ENCODE data around the gene CNNM3. TPM values are rescaled to one million over a fixed set of nuclear protein-coding genes. Genes with fewer than 3 reads are reported as not detected.

Gene CNNM3
- total RNA-seq, 1 experiment from 2014 or later, result 34.0 TPM

DNA sequence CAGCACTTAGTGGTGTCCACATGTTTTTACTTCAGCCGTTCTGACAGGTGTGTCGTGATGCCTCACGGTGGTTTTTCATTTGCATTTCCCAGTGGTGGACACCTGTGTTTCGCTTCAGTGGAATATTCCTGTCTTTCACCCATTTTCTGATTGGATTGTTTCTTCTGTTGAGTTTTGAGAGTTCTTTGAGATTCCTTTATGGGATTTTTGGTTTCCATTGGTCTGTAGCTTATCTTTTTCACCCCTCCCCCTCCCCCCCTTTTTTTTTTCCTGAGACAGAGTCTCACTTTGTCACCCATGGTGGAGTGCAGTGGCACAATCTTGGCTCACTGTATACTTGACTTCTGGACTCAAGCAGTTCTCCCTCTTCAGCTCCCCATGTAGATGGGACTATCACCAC lies 19.8 kb downstream of the CNNM3 start:
- Histone ChIP-seq H3K27me3 (ENCODE audit: control insufficient read depth, insufficient read depth, low read length) (no peaks in the 10 kb centered on the region), H3K36me3 (ENCODE audit: control insufficient read depth, insufficient read depth, low read length) (peaks cover 3% of the 10 kb centered on the region; the same call in 1 of the 2 replicates), H3K4me1 (ENCODE audit: control insufficient read depth, insufficient read depth, low read length) (no peaks in the 10 kb centered on the region), H3K4me3 (ENCODE audit: low read depth in 2 of 2, low read length in 2 of 2) (no peak overlapping the region), H3K9me3 (ENCODE audit: control insufficient read depth, insufficient read depth, low read depth, low read length) (no peaks in the 10 kb centered on the region), H3K27ac (ENCODE audit: low read length) (no peak overlapping the region)
- ATAC-seq (no peak), DNase-seq (ENCODE audit: low read depth, low spot score) (no peak)
- TF ChIP-seq, protein P1, sequence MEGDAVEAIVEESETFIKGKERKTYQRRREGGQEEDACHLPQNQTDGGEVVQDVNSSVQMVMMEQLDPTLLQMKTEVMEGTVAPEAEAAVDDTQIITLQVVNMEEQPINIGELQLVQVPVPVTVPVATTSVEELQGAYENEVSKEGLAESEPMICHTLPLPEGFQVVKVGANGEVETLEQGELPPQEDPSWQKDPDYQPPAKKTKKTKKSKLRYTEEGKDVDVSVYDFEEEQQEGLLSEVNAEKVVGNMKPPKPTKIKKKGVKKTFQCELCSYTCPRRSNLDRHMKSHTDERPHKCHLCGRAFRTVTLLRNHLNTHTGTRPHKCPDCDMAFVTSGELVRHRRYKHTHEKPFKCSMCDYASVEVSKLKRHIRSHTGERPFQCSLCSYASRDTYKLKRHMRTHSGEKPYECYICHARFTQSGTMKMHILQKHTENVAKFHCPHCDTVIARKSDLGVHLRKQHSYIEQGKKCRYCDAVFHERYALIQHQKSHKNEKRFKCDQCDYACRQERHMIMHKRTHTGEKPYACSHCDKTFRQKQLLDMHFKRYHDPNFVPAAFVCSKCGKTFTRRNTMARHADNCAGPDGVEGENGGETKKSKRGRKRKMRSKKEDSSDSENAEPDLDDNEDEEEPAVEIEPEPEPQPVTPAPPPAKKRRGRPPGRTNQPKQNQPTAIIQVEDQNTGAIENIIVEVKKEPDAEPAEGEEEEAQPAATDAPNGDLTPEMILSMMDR (IDR thresholded peaks at IDR 0.05), result no peak
- no peak for TF ChIP-seq SIN3A (IDR thresholded peaks at IDR 0.05; ENCODE audit: borderline replicate concordance, insufficient read depth, low read depth, low read length)
- TF ChIP-seq POLR2AphosphoS5 (IDR thresholded peaks at IDR 0.05; ENCODE audit: low read depth, low read length), result no peak
- no peak for TF ChIP-seq TCF7L2 (IDR thresholded peaks at IDR 0.05; ENCODE audit: low read depth, low read length)
- TF ChIP-seq, protein P2, sequence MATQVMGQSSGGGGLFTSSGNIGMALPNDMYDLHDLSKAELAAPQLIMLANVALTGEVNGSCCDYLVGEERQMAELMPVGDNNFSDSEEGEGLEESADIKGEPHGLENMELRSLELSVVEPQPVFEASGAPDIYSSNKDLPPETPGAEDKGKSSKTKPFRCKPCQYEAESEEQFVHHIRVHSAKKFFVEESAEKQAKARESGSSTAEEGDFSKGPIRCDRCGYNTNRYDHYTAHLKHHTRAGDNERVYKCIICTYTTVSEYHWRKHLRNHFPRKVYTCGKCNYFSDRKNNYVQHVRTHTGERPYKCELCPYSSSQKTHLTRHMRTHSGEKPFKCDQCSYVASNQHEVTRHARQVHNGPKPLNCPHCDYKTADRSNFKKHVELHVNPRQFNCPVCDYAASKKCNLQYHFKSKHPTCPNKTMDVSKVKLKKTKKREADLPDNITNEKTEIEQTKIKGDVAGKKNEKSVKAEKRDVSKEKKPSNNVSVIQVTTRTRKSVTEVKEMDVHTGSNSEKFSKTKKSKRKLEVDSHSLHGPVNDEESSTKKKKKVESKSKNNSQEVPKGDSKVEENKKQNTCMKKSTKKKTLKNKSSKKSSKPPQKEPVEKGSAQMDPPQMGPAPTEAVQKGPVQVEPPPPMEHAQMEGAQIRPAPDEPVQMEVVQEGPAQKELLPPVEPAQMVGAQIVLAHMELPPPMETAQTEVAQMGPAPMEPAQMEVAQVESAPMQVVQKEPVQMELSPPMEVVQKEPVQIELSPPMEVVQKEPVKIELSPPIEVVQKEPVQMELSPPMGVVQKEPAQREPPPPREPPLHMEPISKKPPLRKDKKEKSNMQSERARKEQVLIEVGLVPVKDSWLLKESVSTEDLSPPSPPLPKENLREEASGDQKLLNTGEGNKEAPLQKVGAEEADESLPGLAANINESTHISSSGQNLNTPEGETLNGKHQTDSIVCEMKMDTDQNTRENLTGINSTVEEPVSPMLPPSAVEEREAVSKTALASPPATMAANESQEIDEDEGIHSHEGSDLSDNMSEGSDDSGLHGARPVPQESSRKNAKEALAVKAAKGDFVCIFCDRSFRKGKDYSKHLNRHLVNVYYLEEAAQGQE (IDR thresholded peaks at IDR 0.05; ENCODE audit: insufficient read depth in 1 of 2, low read depth in 2 of 2, low read length in 1 of 2), result no peak
- intact Hi-C loops (cut with micrococcal nuclease; ENCODE audit: unreplicated experiment), result no loop called here
- POLR2A ChIA-PET, result interaction anchor here (0.6 to 0.7 kb wide), 3 partner anchors 16 to 67 kb away, joined by 3 to 16 read pairs (median 5); no protein-coding TSS in a partner anchor
- in situ Hi-C loops (cut with HindIII; ENCODE audit: low pct_unique_long_range_greater_than_20kb, low sequenced_read_pairs), result no loop called here
- CTCF ChIA-PET, result no interaction called here
- no TSS peak for BruUV-seq (replicated peaks)

- no peak for ATAC-seq
- H3K4me3 ChIP-seq (ENCODE audit: low read depth in 2 of 2, low read length in 2 of 2), result no peak overlapping the region
- no peak for DNase-seq (ENCODE audit: low read depth, low spot score)
- POLR2A ChIA-PET, result no interaction called here
- CTCF ChIA-PET, result no interaction called here
- TF ChIP-seq TCF7L2 (IDR thresholded peaks at IDR 0.05; ENCODE audit: low read depth, low read length), result no peak
- TF ChIP-seq POLR2AphosphoS5 (IDR thresholded peaks at IDR 0.05; ENCODE audit: low read depth, low read length), result no peak
- TF ChIP-seq, protein P1 (IDR thresholded peaks at IDR 0.05), result no peak
- TF ChIP-seq, protein P2 (IDR thresholded peaks at IDR 0.05; ENCODE audit: insufficient read depth in 1 of 2, low read depth in 2 of 2, low read length in 1 of 2), result no peak
- no peak for TF ChIP-seq SIN3A (IDR thresholded peaks at IDR 0.05; ENCODE audit: borderline replicate concordance, insufficient read depth, low read depth, low read length)
- H3K27ac ChIP-seq (ENCODE audit: low read length), result no peak overlapping the region
- intact Hi-C loops (cut with micrococcal nuclease; ENCODE audit: unreplicated experiment) (no loop called here), in situ Hi-C loops (cut with HindIII; ENCODE audit: low pct_unique_long_range_greater_than_20kb, low sequenced_read_pairs) (no loop called here)
- H3K36me3 ChIP-seq (ENCODE audit: control insufficient read depth, insufficient read depth, low read length), result peaks cover 3% of the 10 kb centered on the region; the same call in 1 of the 2 replicates
- no peaks in the 10 kb centered on the region for H3K9me3 ChIP-seq (ENCODE audit: control insufficient read depth, insufficient read depth, low read depth, low read length)
- H3K4me1 ChIP-seq (ENCODE audit: control insufficient read depth, insufficient read depth, low read length), result no peaks in the 10 kb centered on the region
- BruUV-seq (replicated peaks), result no TSS peak
- H3K27me3 ChIP-seq (ENCODE audit: control insufficient read depth, insufficient read depth, low read length), result no peaks in the 10 kb centered on the region
Observed at GRCh38 chr2:96837575-96837974, 21.5 kb downstream of the CNNM3 start.
